WI38 (cell line): ENCODE data around the gene ICAM5.

ENCODE experiments used
- H3K4me3 ChIP-seq: 2 replicates; pipeline ENCODE4 v1.5.1; 2011; ENCODE audit warnings: low read depth, mild to moderate bottlenecking, control low read depth, low read length
- CTCF ChIP-seq: IDR thresholded peaks from 2 replicates; pipeline ENCODE4 v1.5.1; 2012; ENCODE audit warnings: low read depth, mild to moderate bottlenecking, control low read depth, low read length

ICAM5 gene

GRCh38 chr19:10309423-10309822 is 19.7 kb downstream of the ICAM5 start, which contains the start of gene ZGLP1:
Gene ZGLP1 (minus strand): TSS chr19:10309815.
- TF ChIP-seq CTCF: no peak
- H3K4me3 ChIP-seq: no peak within 1 kb of the TSS

- H3K4me3 ChIP-seq: peak within 1 kb of the TSS; percentile 77
- TF ChIP-seq CTCF: no peak
Measured at GRCh38 chr19:10315335-10316214, 25.8 kb downstream of the ICAM5 start, which contains the start of gene FDX2. Gene FDX2 (minus strand): TSS chr19:10316015. CDS start chr19:10315996, 19 bp downstream.

- no peak overlapping the region; the same call in 1 of the 2 replicates for H3K4me3 ChIP-seq
- no peak for TF ChIP-seq CTCF
Measured at GRCh38 chr19:10316229-10317044, 26.7 kb downstream of the ICAM5 start.

GRCh38 chr19:10317045-10317856 is 27.5 kb downstream of the ICAM5 start:
- H3K4me3 ChIP-seq: no peak overlapping the region
- no peak for TF ChIP-seq CTCF

GRCh38 chr19:10317857-10318462 is 28.2 kb downstream of the ICAM5 start:
- no peak for TF ChIP-seq CTCF
- H3K4me3 ChIP-seq: no peak overlapping the region

- no peak for TF ChIP-seq CTCF
- no peak overlapping the region for H3K4me3 ChIP-seq
Measured at GRCh38 chr19:10318807-10319682, 29.3 kb downstream of the ICAM5 start.
